ENCODE measurements around the gene MAGI2. TPM values are rescaled to one million over a fixed set of nuclear protein-coding genes. Genes with fewer than 3 reads are reported as not detected.

MAGI2 gene
- total and polyA plus RNA-seq, 2 of the 13 experiments (the other 11 are each of a cell fraction or from before 2014, with no cell fraction given), result 1.5 to 3.8 TPM

- peak; percentile 65 for TF ChIP-seq CREB1 (IDR thresholded peaks at IDR 0.05)
- TF ChIP-seq CREB1 (CRISPR knock-in tag; IDR thresholded peaks at IDR 0.05), result peak; percentile 57; the same call in 1 of the 2 replicates
- TF ChIP-seq ZBTB40 (IDR thresholded peaks at IDR 0.05), result no peak
- TF ChIP-seq ZBTB40 (CRISPR knock-in tag; IDR thresholded peaks at IDR 0.05), result no peak
- no peak for TF ChIP-seq POLR2AphosphoS2 (IDR thresholded peaks at IDR 0.05; ENCODE audit: low read depth, low read length)
- no peak for TF ChIP-seq RXRA (CRISPR knock-in tag; IDR thresholded peaks at IDR 0.05)
- no peak for TF ChIP-seq ZNF232 (CRISPR knock-in tag; IDR thresholded peaks at IDR 0.05; ENCODE audit: borderline replicate concordance)
- TF ChIP-seq, protein P1, sequence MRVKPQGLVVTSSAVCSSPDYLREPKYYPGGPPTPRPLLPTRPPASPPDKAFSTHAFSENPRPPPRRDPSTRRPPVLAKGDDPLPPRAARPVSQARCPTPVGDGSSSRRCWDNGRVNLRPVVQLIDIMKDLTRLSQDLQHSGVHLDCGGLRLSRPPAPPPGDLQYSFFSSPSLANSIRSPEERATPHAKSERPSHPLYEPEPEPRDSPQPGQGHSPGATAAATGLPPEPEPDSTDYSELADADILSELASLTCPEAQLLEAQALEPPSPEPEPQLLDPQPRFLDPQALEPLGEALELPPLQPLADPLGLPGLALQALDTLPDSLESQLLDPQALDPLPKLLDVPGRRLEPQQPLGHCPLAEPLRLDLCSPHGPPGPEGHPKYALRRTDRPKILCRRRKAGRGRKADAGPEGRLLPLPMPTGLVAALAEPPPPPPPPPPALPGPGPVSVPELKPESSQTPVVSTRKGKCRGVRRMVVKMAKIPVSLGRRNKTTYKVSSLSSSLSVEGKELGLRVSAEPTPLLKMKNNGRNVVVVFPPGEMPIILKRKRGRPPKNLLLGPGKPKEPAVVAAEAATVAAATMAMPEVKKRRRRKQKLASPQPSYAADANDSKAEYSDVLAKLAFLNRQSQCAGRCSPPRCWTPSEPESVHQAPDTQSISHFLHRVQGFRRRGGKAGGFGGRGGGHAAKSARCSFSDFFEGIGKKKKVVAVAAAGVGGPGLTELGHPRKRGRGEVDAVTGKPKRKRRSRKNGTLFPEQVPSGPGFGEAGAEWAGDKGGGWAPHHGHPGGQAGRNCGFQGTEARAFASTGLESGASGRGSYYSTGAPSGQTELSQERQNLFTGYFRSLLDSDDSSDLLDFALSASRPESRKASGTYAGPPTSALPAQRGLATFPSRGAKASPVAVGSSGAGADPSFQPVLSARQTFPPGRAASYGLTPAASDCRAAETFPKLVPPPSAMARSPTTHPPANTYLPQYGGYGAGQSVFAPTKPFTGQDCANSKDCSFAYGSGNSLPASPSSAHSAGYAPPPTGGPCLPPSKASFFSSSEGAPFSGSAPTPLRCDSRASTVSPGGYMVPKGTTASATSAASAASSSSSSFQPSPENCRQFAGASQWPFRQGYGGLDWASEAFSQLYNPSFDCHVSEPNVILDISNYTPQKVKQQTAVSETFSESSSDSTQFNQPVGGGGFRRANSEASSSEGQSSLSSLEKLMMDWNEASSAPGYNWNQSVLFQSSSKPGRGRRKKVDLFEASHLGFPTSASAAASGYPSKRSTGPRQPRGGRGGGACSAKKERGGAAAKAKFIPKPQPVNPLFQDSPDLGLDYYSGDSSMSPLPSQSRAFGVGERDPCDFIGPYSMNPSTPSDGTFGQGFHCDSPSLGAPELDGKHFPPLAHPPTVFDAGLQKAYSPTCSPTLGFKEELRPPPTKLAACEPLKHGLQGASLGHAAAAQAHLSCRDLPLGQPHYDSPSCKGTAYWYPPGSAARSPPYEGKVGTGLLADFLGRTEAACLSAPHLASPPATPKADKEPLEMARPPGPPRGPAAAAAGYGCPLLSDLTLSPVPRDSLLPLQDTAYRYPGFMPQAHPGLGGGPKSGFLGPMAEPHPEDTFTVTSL (CRISPR knock-in tag; IDR thresholded peaks at IDR 0.05; ENCODE audit: borderline replicate concordance), result peak; percentile 63; the same call in 1 of the 2 replicates
- peak; percentile 59; the same call in 1 of the 2 replicates for TF ChIP-seq CREM (IDR thresholded peaks at IDR 0.05)
- TF ChIP-seq CREM (CRISPR knock-in tag; IDR thresholded peaks at IDR 0.05), result no peak
- peak; percentile 88 for TF ChIP-seq FOXP4 (CRISPR knock-in tag; IDR thresholded peaks at IDR 0.05)
- TF ChIP-seq FOXP1 (IDR thresholded peaks at IDR 0.05), result peak; percentile 82; the same call in 1 of the 2 replicates
- peak; percentile 91 for TF ChIP-seq FOXP1 (CRISPR knock-in tag; IDR thresholded peaks at IDR 0.05)
- peak; percentile 76 for TF ChIP-seq FOSL2 (CRISPR knock-in tag; IDR thresholded peaks at IDR 0.05)
- no peak for TF ChIP-seq SP5 (CRISPR knock-in tag; IDR thresholded peaks at IDR 0.05; ENCODE audit: borderline replicate concordance, low read depth)
- TF ChIP-seq ZNF350 (CRISPR knock-in tag; IDR thresholded peaks at IDR 0.05; ENCODE audit: borderline replicate concordance, low read depth), result no peak
These were observed 1327.6 kb downstream of the MAGI2 start (continued) for GRCh38 chr7:78125884-78126283.
